RPMI7951 (cell line): ENCODE results near the gene NQO2. TPM values are rescaled to one million over a fixed set of nuclear protein-coding genes. Genes with fewer than 3 reads are reported as not detected.
"Not testable (repeated sequence)": the region's sequence is repeated elsewhere in the genome, so short reads cannot be mapped to it uniquely, and the experiment has no call there.

Experiments used
- DNase-seq: peaks from one replicate; pipeline ENCODE4 v3.0.0-alpha.2; 2012; ENCODE audit warnings: low read depth
- total RNA-seq: library from RNA; depleted of rRNA; stranded (reverse); fragments of >200 nt; shearing (Covaris generic); gene quantifications from 2 replicates; pipeline ENCODE4 v1.2.3, GENCODE V29; 2014

NQO2 gene
- total RNA-seq, 1 experiment from 2014 or later, result 42.3 TPM

DNA sequence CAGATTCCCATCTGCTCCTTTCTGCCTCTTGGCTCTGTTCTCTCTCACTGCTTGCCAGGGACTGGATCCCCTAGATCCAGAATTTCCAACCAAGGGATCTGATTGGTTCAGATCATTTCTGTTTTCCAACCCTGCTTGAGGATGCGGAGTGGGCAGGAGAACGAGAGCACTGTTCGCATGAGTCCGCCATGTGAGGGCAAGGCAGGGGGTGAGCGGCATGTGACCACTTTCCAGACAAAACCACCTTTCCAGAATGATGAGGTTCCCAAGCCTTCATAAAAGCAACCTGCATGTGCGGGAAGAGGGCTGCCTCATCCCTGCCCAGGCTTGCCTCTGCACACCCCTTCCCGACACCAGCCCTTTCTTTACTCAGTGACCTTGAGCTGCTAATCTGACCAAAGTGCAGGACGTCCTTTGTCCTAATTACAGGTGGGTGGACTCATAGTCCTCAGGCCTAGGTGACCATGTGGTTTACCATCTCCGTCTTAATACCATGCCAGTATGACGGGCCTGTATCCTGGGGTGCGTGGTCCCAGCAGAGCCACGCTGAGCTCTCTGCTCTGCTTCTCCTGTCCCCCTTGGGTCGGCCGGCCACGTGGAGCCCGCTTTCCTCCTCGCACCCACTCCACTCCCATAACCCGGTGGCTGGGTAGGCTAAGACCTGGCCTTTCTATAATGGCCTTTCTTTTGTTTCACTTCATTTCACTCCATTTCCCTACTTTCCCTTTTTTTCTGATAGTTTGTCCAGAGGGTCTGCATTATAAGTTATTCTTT lies 14.4 kb downstream of the NQO2 start:
- DNase-seq, result no peak

DNA sequence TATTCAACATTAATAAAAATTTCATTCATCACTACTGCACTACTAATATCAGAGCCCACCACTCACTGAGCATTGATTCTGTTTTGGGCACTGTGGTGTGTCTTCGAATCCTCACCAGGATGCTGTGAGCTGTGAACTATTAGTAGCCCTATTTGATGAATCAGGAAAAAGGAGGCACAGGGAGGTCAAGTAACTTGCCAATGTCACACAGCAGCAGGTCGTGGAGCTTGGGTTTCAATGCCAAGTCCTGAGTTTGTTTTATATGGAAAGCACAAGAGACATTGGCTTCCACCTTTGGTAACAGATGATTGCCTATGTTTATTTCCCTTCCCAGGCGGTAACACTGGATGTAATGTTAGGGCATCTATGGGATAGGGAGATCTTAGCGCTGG lies 15.0 kb downstream of the NQO2 start:
- no peak for DNase-seq

DNA sequence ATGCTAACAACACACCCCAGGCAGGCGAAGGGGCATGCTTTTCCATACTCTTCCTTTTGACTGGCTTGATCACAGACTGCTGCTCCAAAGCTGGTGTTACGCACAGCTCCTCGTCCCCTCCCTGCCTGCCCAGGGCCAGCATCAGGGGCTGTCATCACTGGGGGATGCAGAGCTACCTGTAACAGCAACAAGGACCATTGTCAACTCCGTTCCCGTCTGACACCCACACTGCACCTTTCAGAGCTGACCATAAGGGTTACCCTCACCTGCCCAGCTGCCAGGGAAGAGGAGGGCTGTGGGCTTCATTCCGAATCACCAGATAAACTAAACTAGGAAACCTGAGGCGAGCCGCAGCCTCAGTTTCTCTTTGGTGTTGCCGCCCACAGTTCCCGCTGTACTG lies 15.4 kb downstream of the NQO2 start:
- DNase-seq, result no peak

DNA sequence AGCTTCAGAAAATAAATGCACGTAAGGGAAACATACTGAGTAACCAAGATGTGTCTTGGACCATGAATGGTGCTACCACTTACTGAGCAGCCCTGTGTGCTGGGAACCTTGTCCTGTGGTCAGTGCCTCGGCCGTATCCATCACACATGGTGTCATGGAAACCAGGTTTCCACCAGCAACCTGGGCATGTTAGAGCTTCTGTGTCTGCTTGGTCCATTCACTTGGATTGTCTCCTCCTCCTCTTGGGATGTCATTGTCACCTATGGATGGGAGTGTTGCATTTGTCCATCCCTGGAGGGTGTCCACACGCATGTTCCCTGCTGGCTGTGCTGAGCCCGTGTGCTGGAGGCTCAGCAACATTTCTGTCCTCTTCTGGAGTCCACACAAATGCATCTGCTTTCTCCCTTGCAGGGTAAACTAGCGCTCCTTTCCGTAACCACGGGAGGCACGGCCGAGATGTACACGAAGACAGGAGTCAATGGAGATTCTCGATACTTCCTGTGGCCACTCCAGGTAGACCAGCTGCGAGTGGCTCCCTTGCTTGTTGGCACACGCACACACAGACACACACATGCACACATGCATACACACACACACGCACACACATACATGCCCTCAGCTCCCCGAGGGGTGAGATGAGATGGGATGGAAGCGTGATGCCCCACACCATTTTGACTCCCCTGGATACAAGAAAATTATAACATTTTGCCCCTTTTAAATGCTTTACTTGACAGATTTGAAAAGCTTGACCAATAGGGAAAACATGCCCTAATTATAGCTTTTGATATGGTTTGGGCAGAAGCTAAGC lies 17.0 kb downstream of the NQO2 start:
- no peak for DNase-seq

DNA sequence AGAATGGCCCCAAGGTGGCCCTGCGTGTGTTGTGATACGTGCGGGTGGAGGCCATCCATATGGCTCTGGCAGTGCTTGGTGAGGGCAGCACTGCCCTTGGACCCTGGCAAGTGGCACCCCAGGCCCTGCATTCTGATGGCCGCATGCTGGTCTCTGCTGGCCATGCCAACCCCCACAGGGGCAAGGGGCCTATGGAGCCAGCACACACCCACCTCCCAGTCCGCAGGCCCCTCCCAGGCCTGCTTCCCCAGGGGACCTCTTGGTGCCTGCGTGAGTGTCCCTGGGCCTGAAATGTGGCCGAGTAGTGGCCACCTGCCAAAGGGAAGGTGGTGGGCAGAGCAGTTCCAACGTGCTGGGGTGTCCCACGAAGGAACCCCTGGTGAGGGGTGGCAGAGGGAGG lies 17.6 kb downstream of the NQO2 start:
- DNase-seq, result no peak

DNA sequence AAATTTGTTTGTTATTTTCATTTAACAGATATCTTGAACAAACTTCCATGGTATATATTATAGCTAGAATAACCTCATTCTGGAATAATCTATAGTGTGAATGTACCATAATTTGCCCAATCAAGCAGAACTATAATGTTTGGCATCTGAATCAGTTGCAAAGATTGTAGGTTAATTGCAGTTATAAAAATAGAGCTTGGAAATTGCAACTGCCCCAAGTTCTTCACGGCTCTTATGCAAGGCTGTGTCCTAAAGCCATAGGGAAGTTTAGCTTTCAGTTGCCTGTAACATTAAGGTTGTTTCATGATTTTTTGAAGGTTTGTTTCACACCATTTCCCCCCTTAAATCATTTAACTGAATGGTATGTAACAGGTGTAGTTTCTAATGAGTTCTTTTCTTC lies 19.4 kb downstream of the NQO2 start:
- DNase-seq, result no peak

DNA sequence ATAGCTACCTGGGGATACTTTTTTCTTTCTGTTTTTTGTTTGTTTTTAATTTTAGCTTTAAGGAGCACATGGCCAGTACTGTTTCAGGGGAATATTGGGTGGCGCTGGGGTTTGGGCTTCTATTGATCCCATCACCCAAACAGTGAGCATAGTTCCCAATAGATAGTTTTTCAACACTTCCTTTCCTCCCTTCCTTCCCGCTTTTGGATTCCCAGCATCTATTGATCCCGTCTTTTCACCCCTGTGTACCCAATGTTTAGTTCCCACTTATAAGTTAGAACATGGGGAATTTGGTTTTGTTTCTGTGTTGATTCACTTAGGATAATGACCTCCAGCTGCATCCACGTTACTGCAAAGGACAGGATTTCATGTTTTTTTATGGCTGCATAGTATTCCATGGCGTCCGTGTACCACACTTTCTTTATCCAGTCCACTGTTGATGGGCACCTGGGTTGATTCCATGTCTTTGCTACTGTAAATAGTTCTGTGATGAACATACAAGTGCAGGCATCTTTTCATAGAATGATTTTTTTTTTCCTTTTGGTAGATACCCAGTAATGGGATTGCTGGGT lies 20.1 kb downstream of the NQO2 start:
- no peak for DNase-seq

DNA sequence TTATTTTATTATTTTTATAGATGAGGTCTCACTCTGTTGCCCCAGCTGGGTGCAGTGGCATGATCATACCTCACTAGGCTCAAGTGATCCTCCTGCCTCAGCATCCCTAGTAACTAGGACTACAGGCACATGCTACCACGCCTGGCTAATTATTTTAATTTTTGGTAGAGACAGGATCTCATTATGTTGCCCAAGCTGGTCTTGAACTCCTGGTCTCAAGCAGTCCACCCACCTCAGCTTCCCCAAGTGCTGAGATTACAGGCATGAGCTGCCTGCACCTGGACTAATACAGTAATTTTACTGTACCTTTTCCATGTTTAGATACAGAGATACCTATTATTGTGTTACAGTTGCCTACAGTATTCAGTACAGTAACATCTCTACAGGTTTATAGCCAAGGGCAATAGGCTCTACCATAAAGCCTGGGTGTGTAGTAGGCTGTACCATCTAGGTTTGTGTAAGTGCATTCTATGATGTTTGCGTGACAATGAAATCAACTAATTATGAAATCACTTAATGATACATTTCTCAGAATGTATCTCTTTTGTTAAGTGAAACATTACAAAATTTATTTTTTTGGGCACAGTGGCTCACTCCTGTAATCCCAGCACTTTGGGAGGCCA lies 21.4 kb downstream of the NQO2 start:
- DNase-seq, result not testable (repeated sequence)

DNA sequence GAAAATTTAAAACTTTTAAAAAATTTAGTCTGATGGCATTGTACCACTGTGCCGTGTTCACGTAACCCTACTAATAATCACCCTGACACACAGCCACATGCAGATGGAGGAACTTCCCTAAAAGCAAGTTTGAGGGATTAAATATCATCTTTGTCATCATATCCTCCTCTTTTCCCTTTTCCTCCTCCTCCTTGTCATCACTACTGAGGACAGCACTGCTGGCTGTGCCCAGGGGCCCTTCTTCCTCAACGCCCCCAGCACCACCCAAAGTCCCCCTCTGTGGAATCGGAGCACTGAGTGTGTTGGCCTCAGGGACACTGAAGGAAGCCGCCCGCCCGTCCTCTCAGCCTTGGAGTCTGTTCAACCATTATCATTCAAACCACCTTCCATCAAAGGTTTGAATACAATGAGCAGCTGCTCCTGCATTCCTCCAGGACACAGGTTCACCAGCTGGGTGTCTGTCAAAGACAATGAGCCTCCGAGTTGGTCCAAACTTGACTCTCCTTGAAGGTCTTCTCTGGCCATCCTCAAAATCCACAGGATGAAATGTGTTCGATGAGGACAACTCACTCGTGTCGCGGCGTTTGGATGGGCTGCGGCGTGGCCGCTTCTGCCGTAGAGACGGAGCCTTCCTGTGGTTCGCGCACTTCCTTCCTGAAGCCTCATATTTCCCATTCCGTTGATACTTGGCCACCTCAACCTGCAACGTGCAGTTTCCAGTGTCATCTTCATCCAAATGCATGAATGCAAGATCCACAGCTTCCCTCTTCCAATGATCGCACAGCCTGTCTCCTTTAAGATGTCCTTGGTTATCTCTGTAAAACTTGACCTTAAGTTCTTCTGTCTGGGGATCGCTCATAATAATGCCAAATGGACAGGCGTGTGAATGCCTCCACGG lies 23.3 kb downstream of the NQO2 start:
- DNase-seq, result peak; percentile 35

DNA sequence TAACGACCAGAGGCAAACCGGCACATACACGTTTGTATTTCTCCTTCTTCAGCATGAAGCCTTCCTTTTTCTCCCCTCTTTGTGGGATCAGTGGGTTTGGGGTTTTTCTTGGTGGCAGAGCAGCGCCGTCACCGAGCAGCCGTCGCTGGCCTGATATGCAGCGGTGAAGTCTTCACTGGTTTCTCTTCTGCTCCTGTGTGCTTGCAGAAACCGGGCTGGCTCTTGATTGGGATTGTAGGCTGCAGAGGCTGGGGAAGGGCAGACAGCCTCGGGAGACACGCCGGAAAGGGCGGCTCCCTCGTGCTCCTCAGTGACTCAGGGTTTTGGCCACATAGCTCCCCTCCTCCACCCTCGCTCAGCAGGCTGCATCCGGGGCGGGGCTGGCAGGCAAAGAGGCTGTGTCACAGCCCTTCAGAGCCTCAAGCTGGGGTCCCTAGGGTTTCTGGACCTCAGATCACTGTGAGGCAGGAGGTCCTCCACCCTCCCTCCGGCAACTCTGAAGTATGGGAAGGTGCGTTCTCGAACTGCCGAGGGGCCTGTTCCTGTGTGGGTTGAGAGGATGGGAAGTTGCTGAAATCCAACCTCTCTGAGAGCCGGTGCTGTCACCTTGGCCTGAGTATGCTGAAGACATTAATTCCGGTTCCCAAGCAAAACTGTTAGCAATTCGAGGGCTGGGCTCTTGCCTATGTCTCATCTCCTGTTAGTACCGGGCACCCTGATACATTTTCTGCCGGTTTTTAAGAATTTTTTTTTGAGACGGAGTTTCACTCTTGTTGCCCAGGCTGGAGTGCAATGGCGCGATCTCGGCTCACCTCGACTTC lies 24.2 kb downstream of the NQO2 start:
- DNase-seq, result peak; percentile 96

DNA sequence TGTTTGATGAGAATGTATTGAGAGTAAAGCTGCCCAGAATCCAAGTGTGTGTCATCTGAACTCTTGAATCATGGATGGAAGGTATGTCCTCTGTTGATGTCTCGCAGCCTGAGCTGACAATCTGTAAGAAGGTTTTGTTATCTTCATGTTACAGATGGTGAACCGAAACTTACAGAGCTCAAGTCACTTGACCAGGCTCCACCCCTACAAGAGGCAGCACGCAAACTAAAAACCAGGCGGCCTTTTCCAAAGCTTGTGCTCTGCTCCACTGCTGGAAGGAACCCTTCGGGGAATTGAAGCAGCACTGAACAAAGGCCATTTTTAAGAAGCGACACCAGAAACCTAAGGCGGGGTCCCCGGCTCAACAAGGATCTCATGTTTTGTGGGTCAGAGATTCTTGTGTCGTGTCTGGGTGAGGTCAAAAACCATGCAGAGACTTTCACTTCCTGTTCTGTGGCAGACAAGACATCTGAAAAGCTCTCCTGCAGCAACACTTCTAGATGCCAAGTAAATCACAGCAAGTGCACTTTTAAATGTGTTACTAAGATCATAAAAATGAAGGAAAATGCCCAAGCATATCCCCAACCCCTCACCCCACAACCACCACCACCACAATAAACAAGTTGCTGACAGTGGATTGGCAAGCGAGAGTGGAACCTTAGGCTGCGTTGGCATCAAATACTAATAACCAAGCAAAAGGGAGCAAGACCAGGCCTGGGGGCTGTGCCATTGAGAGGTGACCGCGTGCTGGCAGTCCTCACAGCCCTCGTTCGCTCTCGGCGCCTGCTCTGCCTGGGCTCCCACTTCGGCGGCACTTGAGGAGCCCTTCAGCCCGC lies 27.3 kb downstream of the NQO2 start:
- DNase-seq, result peak; percentile 62

DNA sequence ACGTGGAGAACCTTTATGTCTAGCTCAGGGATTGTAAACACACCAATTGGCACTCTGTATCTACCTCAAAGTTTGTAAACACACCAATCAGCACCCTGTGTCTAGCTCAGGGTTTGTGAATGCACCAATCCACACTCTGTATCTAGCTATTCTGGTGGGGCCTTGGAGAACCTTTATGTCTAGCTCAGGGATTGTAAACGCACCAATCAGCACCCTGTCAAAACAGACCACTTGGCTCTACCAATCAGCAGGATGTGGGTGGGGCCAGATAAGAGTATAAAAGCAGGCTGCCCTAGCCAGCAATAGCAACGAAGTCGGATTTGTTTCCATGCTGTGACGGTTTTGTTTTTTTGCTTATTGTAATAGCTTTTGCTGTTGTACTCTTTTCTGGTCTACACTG lies 28.5 kb downstream of the NQO2 start:
- not testable (repeated sequence) for DNase-seq

DNA sequence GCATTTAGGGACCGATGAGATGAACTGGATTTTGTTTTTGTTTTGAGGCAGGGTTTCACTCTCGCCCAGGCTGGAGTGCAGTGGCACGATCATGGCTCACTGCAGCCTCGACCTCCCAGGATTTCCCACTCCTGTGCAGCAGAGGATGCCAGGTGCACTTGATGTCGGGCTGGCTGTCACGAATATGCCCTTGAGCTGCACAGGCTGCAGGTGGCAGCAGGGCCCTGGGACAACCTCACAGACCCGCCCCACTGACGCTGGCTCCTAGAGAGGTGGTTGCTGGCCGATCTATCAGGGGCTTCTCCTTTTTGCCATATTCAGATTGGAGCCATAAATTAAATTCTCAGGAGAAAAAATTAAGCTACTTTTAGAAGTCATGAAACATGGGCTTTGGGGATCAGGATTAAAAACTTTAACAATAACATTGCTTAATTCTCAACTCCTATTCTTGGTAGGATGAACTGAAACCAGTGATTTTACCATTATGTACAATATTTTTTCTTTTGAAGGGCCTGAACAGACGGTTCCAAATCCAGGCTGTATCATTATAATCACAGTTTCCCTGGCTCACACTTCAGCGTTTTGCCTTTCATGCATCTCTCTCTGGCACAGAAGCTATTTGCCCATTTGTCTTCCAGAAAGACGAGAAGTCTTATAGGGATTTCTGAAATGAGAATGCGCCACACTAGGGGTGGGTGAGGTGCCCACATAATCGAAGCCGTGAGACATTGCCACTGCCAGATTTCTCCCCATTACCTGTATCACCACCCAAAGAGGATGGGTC lies 32.4 kb downstream of the NQO2 start:
- no peak for DNase-seq

DNA sequence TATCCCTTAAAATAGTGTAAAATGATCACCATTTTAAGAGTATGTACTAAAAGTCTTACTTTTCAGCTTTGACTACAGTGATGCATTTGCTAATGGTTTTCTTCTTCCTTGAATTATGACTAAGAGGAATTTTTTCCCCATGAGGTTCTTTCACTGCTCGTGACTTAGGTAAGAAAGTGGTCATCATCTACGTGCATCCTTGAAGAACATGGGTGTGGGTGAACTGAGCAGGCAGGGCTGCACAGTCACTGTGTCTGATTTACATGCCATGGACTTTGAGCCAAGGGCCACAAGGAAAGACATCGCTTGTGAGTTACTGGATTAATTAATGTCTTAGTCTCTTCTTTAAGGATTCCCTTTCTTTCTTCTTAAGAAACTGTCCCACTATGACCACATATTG lies 33.3 kb downstream of the NQO2 start:
- DNase-seq, result no peak

DNA sequence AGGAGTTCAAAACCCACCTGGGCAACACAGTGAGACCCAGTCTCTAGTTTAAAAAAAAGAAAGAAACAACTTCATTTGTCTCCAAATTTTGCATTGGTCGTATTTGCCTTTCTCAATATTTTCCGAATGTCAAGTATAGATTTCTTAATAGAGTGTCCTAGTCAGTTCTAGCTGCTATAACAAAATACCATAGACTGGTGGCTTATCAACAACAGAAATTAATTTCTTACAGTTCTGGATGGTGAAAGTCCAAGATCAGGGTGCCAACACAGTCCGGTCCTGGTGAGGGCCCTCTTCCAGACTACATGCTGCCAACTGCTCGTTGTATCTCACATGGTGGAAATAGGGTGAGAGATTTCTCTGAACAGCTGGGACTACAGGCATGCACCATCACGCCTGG lies 34.0 kb downstream of the NQO2 start:
- DNase-seq, result no peak

DNA sequence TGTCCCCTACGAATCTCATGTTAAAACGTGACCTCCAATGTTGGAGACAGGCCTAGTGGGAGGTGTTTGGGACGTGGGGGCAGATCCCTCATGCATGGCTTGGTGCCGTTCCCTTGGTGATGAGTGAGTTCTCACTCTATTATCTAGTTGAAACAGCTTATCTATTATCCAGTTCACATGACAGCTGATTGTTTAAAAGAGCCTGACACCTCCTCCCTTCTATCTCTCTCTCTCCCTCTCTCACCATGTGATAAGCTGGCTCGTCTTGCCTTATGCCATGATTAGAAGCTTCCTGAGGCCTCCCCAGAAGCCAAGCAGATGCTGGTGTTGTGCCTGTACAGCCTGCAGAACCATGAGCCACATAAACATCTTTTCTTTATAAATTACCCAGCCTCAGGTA lies 35.7 kb downstream of the NQO2 start:
- no peak for DNase-seq

DNA sequence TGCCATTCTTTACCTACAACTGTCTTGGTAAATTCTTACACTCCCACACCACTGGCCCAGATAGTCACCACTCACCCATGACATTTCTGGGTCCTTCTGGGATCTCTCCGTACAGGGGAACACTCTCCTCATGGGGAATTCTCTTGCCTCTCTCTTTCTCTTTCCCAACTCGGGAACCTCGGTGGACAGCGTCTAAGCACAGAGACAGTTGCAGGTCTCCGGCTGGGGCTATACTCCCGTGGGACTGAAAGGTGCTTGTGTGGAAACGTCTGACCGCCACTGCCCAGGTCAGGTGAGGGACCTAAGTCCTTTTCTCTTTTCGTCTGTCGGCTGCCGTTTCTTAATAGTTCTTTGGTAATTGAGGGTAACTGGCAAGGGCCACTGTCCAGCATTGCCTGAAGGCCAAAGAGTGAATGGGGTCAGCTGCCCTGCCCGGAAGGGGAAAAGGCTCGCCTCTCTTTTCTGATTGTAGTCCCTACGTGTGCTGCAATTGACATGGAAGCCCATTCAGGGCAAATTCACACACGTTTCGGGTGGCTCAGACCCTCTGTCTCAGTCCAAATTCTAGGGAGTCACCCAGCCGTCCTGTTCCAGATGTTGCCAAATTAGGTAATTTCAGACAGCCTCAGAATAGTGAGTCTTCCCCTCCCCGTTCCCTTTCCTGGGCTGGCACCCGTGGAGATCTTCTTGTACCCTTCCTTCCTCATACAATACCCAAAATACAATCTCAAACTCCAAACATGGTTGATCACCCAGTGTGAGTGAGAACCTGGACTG lies 37.4 kb downstream of the NQO2 start:
- DNase-seq, result no peak
